Uterus (tissue), 2 donors: ENCODE data around the gene CCDC87.

Source experiments
- POLR2A ChIP-seq, 2 donors: fragments of 450-650 bp; IDR thresholded peaks; one replicate each; pipeline ENCODE4 v1.6.1; 2016; ENCODE audit warnings: antibody characterized with exemption in 2 of 2, mild to moderate bottlenecking in 1 of 2, moderate library complexity in 1 of 2
- TF ChIP-seq, protein P1 (sequence below), 4 experiments: fragments of 200-600 bp in 2 of 4; fragments of 450-650 bp in 2 of 4; sonication (generic) in 2 of 4; IDR thresholded peaks; one replicate each; pipeline ENCODE4 v1.5.1; 2016 to 2019; ENCODE audit warnings: antibody characterized with exemption in 4 of 4, mild to moderate bottlenecking in 2 of 4, moderate library complexity in 1 of 4

DNA sequence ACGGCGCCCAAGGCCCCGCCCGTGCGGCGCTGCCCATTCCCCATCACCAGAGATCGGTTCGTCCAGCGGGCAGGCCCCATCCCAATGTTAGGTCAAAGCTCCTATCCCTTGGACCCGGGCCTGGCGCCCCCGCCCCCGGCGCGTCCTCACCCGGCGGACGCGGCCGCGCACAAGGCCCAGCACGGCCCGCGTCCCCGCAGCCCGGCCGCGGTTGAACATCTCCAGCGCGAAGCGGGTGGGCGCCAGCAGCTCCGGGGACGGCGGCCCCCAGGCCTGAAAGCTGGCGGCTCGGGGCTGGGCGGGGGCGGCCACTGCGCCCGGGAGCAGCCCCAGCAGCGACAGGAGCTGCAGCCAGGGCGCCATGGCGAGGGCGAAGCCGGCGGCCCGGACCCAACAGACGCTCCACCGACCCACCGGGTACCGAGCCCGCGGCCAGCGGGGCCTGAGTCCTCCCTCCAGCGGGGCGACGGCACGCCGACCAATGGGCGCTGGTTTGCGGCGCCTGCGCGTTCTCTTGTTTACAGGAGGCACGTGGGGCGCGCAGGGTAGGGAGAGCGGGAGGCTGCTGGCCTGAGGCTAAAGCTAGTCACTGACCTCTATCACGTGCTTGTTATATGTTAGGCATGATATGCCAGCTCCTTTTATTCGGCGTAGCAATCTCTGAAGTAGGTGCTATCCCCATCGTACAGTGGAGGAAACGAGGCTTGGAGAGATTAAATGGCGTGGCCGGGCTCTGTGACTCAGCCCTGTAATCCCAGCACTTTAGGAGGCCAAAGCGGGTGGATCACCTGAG, 24.5 kb downstream of the CCDC87 start, which contains the start of gene CTSF:
- TF ChIP-seq POLR2A (IDR thresholded peaks at IDR 0.05) = peak; percentile 39 to 54
- TF ChIP-seq, protein P1, sequence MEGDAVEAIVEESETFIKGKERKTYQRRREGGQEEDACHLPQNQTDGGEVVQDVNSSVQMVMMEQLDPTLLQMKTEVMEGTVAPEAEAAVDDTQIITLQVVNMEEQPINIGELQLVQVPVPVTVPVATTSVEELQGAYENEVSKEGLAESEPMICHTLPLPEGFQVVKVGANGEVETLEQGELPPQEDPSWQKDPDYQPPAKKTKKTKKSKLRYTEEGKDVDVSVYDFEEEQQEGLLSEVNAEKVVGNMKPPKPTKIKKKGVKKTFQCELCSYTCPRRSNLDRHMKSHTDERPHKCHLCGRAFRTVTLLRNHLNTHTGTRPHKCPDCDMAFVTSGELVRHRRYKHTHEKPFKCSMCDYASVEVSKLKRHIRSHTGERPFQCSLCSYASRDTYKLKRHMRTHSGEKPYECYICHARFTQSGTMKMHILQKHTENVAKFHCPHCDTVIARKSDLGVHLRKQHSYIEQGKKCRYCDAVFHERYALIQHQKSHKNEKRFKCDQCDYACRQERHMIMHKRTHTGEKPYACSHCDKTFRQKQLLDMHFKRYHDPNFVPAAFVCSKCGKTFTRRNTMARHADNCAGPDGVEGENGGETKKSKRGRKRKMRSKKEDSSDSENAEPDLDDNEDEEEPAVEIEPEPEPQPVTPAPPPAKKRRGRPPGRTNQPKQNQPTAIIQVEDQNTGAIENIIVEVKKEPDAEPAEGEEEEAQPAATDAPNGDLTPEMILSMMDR (IDR thresholded peaks at IDR 0.05) = peak in 1 of 4 experiments; percentile 20
